Measurements from ENCODE around the gene GLS2.

GLS2 gene

GRCh38 chr12:56520506-56520905 is 32.5 kb upstream of the GLS2 start:
- WGBS, result no CpG with 5 or more reads among the region's 1 CpG
- Histone ChIP-seq H2AK5ac (ENCODE audit: low read length, severe bottlenecking) (no peak overlapping the region), H3K27ac (ENCODE audit: low read length, poor library complexity, severe bottlenecking) (no peak overlapping the region), H3K9ac (ENCODE audit: low read length) (peak overlapping the region; percentile 95), H2BK15ac (ENCODE audit: low read depth, poor library complexity, severe bottlenecking) (no peak overlapping the region), H3K36me3 (ENCODE audit: control insufficient read depth in 1 of 2, insufficient read depth in 2 of 2, low read depth in 1 of 2, low read length in 2 of 2) (peaks cover 0 to 5% of the 10 kb centered on the region in 2 experiments), H3K23ac (ENCODE audit: low read length in 2 of 2) (no peak overlapping the region), H2BK5ac (ENCODE audit: low read depth, low read length, poor library complexity, severe bottlenecking) (no peak overlapping the region), H3K18ac (ENCODE audit: low read depth in 1 of 2, low read length in 2 of 2) (no peak overlapping the region), H3K4me3 (ENCODE audit: insufficient read depth in 1 of 2, low read depth in 1 of 2, low read length in 2 of 2) (peak overlapping the region in 1 of 2 experiments; percentile 84), H2BK12ac (ENCODE audit: low read length in 2 of 2) (no peak overlapping the region), H2BK120ac (ENCODE audit: low read depth, low read length) (no peak overlapping the region), H4K91ac (ENCODE audit: low read length) (no peak overlapping the region), H3K4ac (ENCODE audit: low read depth in 1 of 2, low read length in 2 of 2) (no peak overlapping the region), H3K4me1 (ENCODE audit: control insufficient read depth, insufficient read depth, low read depth, low read length) (peaks cover 7% of the 10 kb centered on the region), H3K27me3 (ENCODE audit: control insufficient read depth in 1 of 2, insufficient read depth in 1 of 2, low read length in 2 of 2) (no peaks in the 10 kb centered on the region), H3K14ac (ENCODE audit: low read length in 2 of 2) (no peak overlapping the region), H2AFZ (ENCODE audit: low read depth, low read length) (no peak overlapping the region), H4K8ac (ENCODE audit: low read length) (no peak overlapping the region), H3K79me1 (replicated peaks; ENCODE audit: low read length, poor library complexity, severe bottlenecking) (no peaks in the 10 kb centered on the region), H3K4me2 (ENCODE audit: low read length, poor library complexity, severe bottlenecking) (no peak overlapping the region), H3K9me3 (ENCODE audit: control insufficient read depth, low read length) (no peaks in the 10 kb centered on the region)
- peak; percentile 26 for DNase-seq

GRCh38 chr12:56520048-56520447 is 32.1 kb upstream of the GLS2 start:
- WGBS, result 85% methylated on average over 3 of the region's 3 CpGs
- Histone ChIP-seq H2BK12ac (ENCODE audit: low read length in 2 of 2) (no peak overlapping the region), H3K79me1 (replicated peaks; ENCODE audit: low read length, poor library complexity, severe bottlenecking) (no peaks in the 10 kb centered on the region), H2AFZ (ENCODE audit: low read depth, low read length) (no peak overlapping the region), H3K36me3 (ENCODE audit: control insufficient read depth in 1 of 2, insufficient read depth in 2 of 2, low read depth in 1 of 2, low read length in 2 of 2) (peaks cover 0 to under 1% of the 10 kb centered on the region in 2 experiments), H3K4ac (ENCODE audit: low read depth in 1 of 2, low read length in 2 of 2) (no peak overlapping the region), H3K9me3 (ENCODE audit: control insufficient read depth, low read length) (no peaks in the 10 kb centered on the region), H4K91ac (ENCODE audit: low read length) (no peak overlapping the region), H3K4me2 (ENCODE audit: low read length, poor library complexity, severe bottlenecking) (no peak overlapping the region), H2BK5ac (ENCODE audit: low read depth, low read length, poor library complexity, severe bottlenecking) (no peak overlapping the region), H3K4me3 (ENCODE audit: insufficient read depth in 1 of 2, low read depth in 1 of 2, low read length in 2 of 2) (peak overlapping the region in 1 of 2 experiments; percentile 84), H2BK120ac (ENCODE audit: low read depth, low read length) (no peak overlapping the region), H3K18ac (ENCODE audit: low read depth in 1 of 2, low read length in 2 of 2) (no peak overlapping the region), H3K14ac (ENCODE audit: low read length in 2 of 2) (no peak overlapping the region), H2AK5ac (ENCODE audit: low read length, severe bottlenecking) (no peak overlapping the region), H3K4me1 (ENCODE audit: control insufficient read depth, insufficient read depth, low read depth, low read length) (peaks cover 5% of the 10 kb centered on the region), H3K27ac (ENCODE audit: low read length, poor library complexity, severe bottlenecking) (no peak overlapping the region), H4K8ac (ENCODE audit: low read length) (no peak overlapping the region), H3K27me3 (ENCODE audit: control insufficient read depth in 1 of 2, insufficient read depth in 1 of 2, low read length in 2 of 2) (no peaks in the 10 kb centered on the region), H3K23ac (ENCODE audit: low read length in 2 of 2) (no peak overlapping the region), H2BK15ac (ENCODE audit: low read depth, poor library complexity, severe bottlenecking) (no peak overlapping the region), H3K9ac (ENCODE audit: low read length) (peak overlapping the region; percentile 95)
- DNase-seq, result peak; percentile 51

- Histone ChIP-seq H2BK15ac (ENCODE audit: low read depth, poor library complexity, severe bottlenecking) (no peak overlapping the region), H3K14ac (ENCODE audit: low read length in 2 of 2) (no peak overlapping the region), H3K23ac (ENCODE audit: low read length in 2 of 2) (no peak overlapping the region), H3K4ac (ENCODE audit: low read depth in 1 of 2, low read length in 2 of 2) (no peak overlapping the region), H3K36me3 (ENCODE audit: control insufficient read depth in 1 of 2, insufficient read depth in 2 of 2, low read depth in 1 of 2, low read length in 2 of 2) (no peaks in the 10 kb centered on the region), H2AFZ (ENCODE audit: low read depth, low read length) (peak overlapping the region; percentile 4), H2BK120ac (ENCODE audit: low read depth, low read length) (no peak overlapping the region), H3K9ac (ENCODE audit: low read length) (no peak overlapping the region), H4K8ac (ENCODE audit: low read length) (peak overlapping the region; percentile 9), H2BK12ac (ENCODE audit: low read length in 2 of 2) (no peak overlapping the region), H2BK5ac (ENCODE audit: low read depth, low read length, poor library complexity, severe bottlenecking) (no peak overlapping the region), H3K18ac (ENCODE audit: low read depth in 1 of 2, low read length in 2 of 2) (no peak overlapping the region), H3K4me2 (ENCODE audit: low read length, poor library complexity, severe bottlenecking) (no peak overlapping the region), H3K79me1 (replicated peaks; ENCODE audit: low read length, poor library complexity, severe bottlenecking) (no peaks in the 10 kb centered on the region), H3K9me3 (ENCODE audit: control insufficient read depth, low read length) (no peaks in the 10 kb centered on the region), H4K91ac (ENCODE audit: low read length) (no peak overlapping the region), H3K4me1 (ENCODE audit: control insufficient read depth, insufficient read depth, low read depth, low read length) (peaks cover 3% of the 10 kb centered on the region), H3K27me3 (ENCODE audit: control insufficient read depth in 1 of 2, insufficient read depth in 1 of 2, low read length in 2 of 2) (no peaks in the 10 kb centered on the region), H2AK5ac (ENCODE audit: low read length, severe bottlenecking) (no peak overlapping the region), H3K27ac (ENCODE audit: low read length, poor library complexity, severe bottlenecking) (no peak overlapping the region), H3K4me3 (ENCODE audit: insufficient read depth in 1 of 2, low read depth in 1 of 2, low read length in 2 of 2) (no peak overlapping the region)
- DNase-seq, result peak; percentile 34
- no CpG with 5 or more reads among the region's 2 CpGs for WGBS
Observed at GRCh38 chr12:56518570-56518969, 30.6 kb upstream of the GLS2 start.

- 94% methylated on average over 1 of the region's 2 CpGs for WGBS
- Histone ChIP-seq H3K36me3 (ENCODE audit: control insufficient read depth in 1 of 2, insufficient read depth in 2 of 2, low read depth in 1 of 2, low read length in 2 of 2) (no peaks in the 10 kb centered on the region), H3K4me3 (ENCODE audit: insufficient read depth in 1 of 2, low read depth in 1 of 2, low read length in 2 of 2) (no peak overlapping the region), H3K18ac (ENCODE audit: low read depth in 1 of 2, low read length in 2 of 2) (no peak overlapping the region), H2BK15ac (ENCODE audit: low read depth, poor library complexity, severe bottlenecking) (peak overlapping the region; percentile 63), H3K79me1 (replicated peaks; ENCODE audit: low read length, poor library complexity, severe bottlenecking) (no peaks in the 10 kb centered on the region), H3K4me1 (ENCODE audit: control insufficient read depth, insufficient read depth, low read depth, low read length) (peaks cover 3% of the 10 kb centered on the region), H3K27me3 (ENCODE audit: control insufficient read depth in 1 of 2, insufficient read depth in 1 of 2, low read length in 2 of 2) (no peaks in the 10 kb centered on the region), H4K8ac (ENCODE audit: low read length) (no peak overlapping the region), H2AK5ac (ENCODE audit: low read length, severe bottlenecking) (peak overlapping the region; percentile 64), H2BK120ac (ENCODE audit: low read depth, low read length) (no peak overlapping the region), H3K9me3 (ENCODE audit: control insufficient read depth, low read length) (no peaks in the 10 kb centered on the region), H3K4me2 (ENCODE audit: low read length, poor library complexity, severe bottlenecking) (no peak overlapping the region), H2BK5ac (ENCODE audit: low read depth, low read length, poor library complexity, severe bottlenecking) (no peak overlapping the region), H3K23ac (ENCODE audit: low read length in 2 of 2) (no peak overlapping the region), H2AFZ (ENCODE audit: low read depth, low read length) (no peak overlapping the region), H3K27ac (ENCODE audit: low read length, poor library complexity, severe bottlenecking) (no peak overlapping the region), H3K14ac (ENCODE audit: low read length in 2 of 2) (no peak overlapping the region), H4K91ac (ENCODE audit: low read length) (no peak overlapping the region), H3K9ac (ENCODE audit: low read length) (no peak overlapping the region), H3K4ac (ENCODE audit: low read depth in 1 of 2, low read length in 2 of 2) (no peak overlapping the region), H2BK12ac (ENCODE audit: low read length in 2 of 2) (peak overlapping the region in 1 of 2 experiments; percentile 52)
- no peak for DNase-seq
Observed at GRCh38 chr12:56517854-56518253, 29.9 kb upstream of the GLS2 start.
